Endothelial cell of umbilical vein (primary cell): ENCODE measurements around the gene PRAMEF5. TPM values are rescaled to one million over a fixed set of nuclear protein-coding genes. Genes with fewer than 3 reads are reported as not detected.
"Not testable (repeated sequence)": the region's sequence is repeated elsewhere in the genome, so short reads cannot be mapped to it uniquely, and the experiment has no call there.

Source experiments
- Bru-seq: library from RNA; stranded (reverse); fragments of 400-500 nt; gene quantifications from one replicate; lab custom pipeline; 2021; lab: Mats Ljungman, UMichigan
- BruChase-seq, 2 experiments: library from RNA; stranded (reverse); fragments of 400-500 nt; gene quantifications; one replicate each; lab custom pipeline; 2021; lab: Mats Ljungman, UMichigan
- BruUV-seq: library from RNA; stranded (reverse); fragments of 400-500 nt; replicated peaks from 2 replicates; lab custom pipeline; 2021; lab: Mats Ljungman, UMichigan
- CTCF ChIA-PET: fragments of 300-600, 350-600 bp; sonication (Branson Sonifier 250); formaldehyde crosslinking; loops from one replicate; lab custom pipeline; 2021; ENCODE audit warnings: antibody characterized with exemption, inconsistent platforms; lab: Charles Lee
- POLR2A ChIA-PET: fragments of 300-600, 350-600 bp; sonication (Branson Sonifier 250); formaldehyde crosslinking; loops from one replicate; lab custom pipeline; 2021; ENCODE audit warnings: antibody characterized with exemption, inconsistent platforms; lab: Charles Lee
- DNase-seq: peaks from one replicate; pipeline ENCODE4 v3.0.0-alpha.2; 2011; ENCODE audit warnings: low read depth, low spot score
- FAIRE-seq: peaks from 2 replicates; lab custom pipeline; 2011; peaks lifted over from hg19 to GRCh38; lab: Jason Lieb, UNC
- H2AFZ ChIP-seq: 2 replicates; pipeline ENCODE4 v1.6.0; 2012; ENCODE audit warnings: low read depth, low read length, control low read depth, inconsistent platforms
- H3K27ac ChIP-seq: 2 replicates; pipeline ENCODE4 v1.5.1; 2011; ENCODE audit warnings: low read depth, mild to moderate bottlenecking, control low read depth, low read length, moderate library complexity; ENCODE audit not compliant: insufficient read depth
- H3K27me3 ChIP-seq, 2 experiments: 2 replicates each; pipeline versions ENCODE4 v1.6.0 to v1.6.1; 2011; ENCODE audit warnings: low read length in 2 of 2, mixed read lengths in 1 of 2; ENCODE audit not compliant: control insufficient read depth in 2 of 2, insufficient read depth in 2 of 2
- H3K36me3 ChIP-seq, 2 experiments: 2 replicates in 1 of 2; 3 replicates in 1 of 2; pipeline ENCODE4 v1.5.1; 2011; ENCODE audit warnings: low read length in 2 of 2, mild to moderate bottlenecking in 1 of 2, moderate library complexity in 1 of 2; ENCODE audit not compliant: control insufficient read depth in 2 of 2, insufficient read depth in 2 of 2; ENCODE audit errors: extremely low read depth in 1 of 2
- H3K4me1 ChIP-seq: 3 replicates; pipeline ENCODE4 v1.5.1; 2011; ENCODE audit warnings: mild to moderate bottlenecking, low read length; ENCODE audit not compliant: control insufficient read depth, insufficient read depth; ENCODE audit errors: extremely low read depth
- H3K4me2 ChIP-seq: 2 replicates; pipeline ENCODE4 v1.6.1; 2011; ENCODE audit warnings: low read length, control low read depth, mixed read lengths; ENCODE audit not compliant: insufficient read depth
- H3K4me3 ChIP-seq, 3 experiments: fragments of 200-600 bp in 1 of 3; sonication (generic), shearing (Covaris generic) in 1 of 3; replicated peaks in 1 of 3; 2 replicates each; pipeline ENCODE4 v1.5.1; 2011 to 2016; ENCODE audit warnings: control low read depth in 3 of 3, low read length in 3 of 3, mild to moderate bottlenecking in 2 of 3, inconsistent platforms in 1 of 3, low read depth in 1 of 3, moderate library complexity in 1 of 3; ENCODE audit not compliant: insufficient read depth in 1 of 3
- H3K79me2 ChIP-seq: 2 replicates; pipeline ENCODE4 v1.6.0; 2012; ENCODE audit warnings: low read length, inconsistent platforms; ENCODE audit not compliant: control insufficient read depth, insufficient read depth
- H3K9ac ChIP-seq: replicated peaks from 2 replicates; pipeline ENCODE3; 2011; ENCODE audit warnings: low read length, control low read depth; ENCODE audit not compliant: insufficient read depth; ENCODE audit errors: extremely low read depth
- H3K9me1 ChIP-seq: replicated peaks from 3 replicates; pipeline ENCODE4 v1.6.0; 2011; ENCODE audit warnings: mild to moderate bottlenecking, low read length; ENCODE audit not compliant: control insufficient read depth, insufficient read depth; ENCODE audit errors: extremely low read depth
- H3K9me3 ChIP-seq: replicated peaks from 2 replicates; pipeline ENCODE4 v1.5.1; 2012; ENCODE audit warnings: low read length, inconsistent platforms; ENCODE audit not compliant: control insufficient read depth, insufficient read depth
- H4K20me1 ChIP-seq: replicated peaks from 2 replicates; pipeline ENCODE3; 2011; ENCODE audit warnings: mild to moderate bottlenecking, low read length; ENCODE audit not compliant: control insufficient read depth, insufficient read depth; ENCODE audit errors: extremely low read depth
- dilution Hi-C: fragments of 300-500 bp; cut with MboI; formaldehyde crosslinking; loops from one replicate; pipeline ENCODE4 v1.15.0; 2019; ENCODE audit warnings: low sequenced_read_pairs; ENCODE audit not compliant: extremely low pct_ligation_motif_present
- intact Hi-C: fragments of 100-400 bp; cut with micrococcal nuclease; formaldehyde crosslinking; loops from one replicate; pipeline ENCODE4 v1.10.0; 2022
- long read RNA-seq: library from polyadenylated mRNA; stranded (forward); transcript quantifications from one replicate; pipeline ENCODE4 v2.0.0, GENCODE V29; 2021
- polyA minus RNA-seq, 3 experiments: library from RNA; depleted of rRNA, polyadenylated mRNA; stranded (reverse); fragments of >200 nt; gene quantifications; 1 replicate in 1 of 3; 2 replicates in 2 of 3; pipeline ENCODE4 v1.2.3, GENCODE V29; 2011
- polyA plus RNA-seq, 4 experiments: library from polyadenylated mRNA; depleted of rRNA in 3 of 4; stranded (reverse) in 3 of 4; unstranded in 1 of 4; fragments of >200 nt; gene quantifications; 2 replicates each; pipeline versions ENCODE4 v1.2.1 to v1.2.3, GENCODE V29; 2011 to 2012; ENCODE audit warnings: missing spikeins in 1 of 4
- total RNA-seq: library from RNA; stranded (reverse); gene quantifications from 2 replicates; pipeline ENCODE4 v1.2.3, GENCODE V29; 2021

Gene PRAMEF5
- total RNA-seq (not detected in 2 replicates), polyA plus RNA-seq (not detected in 2 replicates), polyA minus RNA-seq (not detected in 2 replicates), Bru-seq, nascent RNA (not detected), BruChase-seq, experiment 1, labeled RNA remaining after a 6-hour chase (not detected), BruChase-seq, experiment 2, labeled RNA remaining after a 2-hour chase (not detected)
- not detected in 2 replicates for polyA plus RNA-seq (2011; cell fraction: cytosol; rRNA removed)
- polyA plus RNA-seq (2011; cell fraction: nucleus; rRNA removed), result not detected in 2 replicates
- not detected in 2 replicates for polyA plus RNA-seq (2012)
- not detected for polyA minus RNA-seq (2011; cell fraction: cytosol; rRNA and poly(A)+ RNA removed)
- not detected in 2 replicates for polyA minus RNA-seq (2011; cell fraction: nucleus; rRNA and poly(A)+ RNA removed)
- long read RNA-seq, result 0 reads

DNA sequence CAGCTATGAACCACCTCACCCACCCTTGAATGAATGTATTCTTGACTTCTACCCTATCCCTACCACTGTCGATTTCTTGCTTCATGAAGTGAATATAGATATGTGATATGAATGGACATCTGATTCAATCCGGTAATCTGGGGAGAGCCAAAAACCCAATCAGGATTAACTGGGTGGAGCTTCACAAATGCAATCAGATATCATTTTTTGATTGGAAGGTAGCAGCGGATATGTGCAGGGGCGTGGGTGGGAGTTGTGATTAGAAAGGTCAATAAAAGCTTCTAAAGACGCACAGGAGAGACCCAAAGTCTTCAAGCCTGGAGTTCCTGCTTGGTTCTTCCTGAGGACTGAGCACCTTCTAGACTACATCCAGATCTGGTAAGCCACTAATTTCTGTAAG is at the start of gene PRAMEF5:
PRAMEF5 (plus strand) TSS at position 301 of the 400 bp plus-strand sequence. CDS start 5,071 bp downstream, outside the sequence.
- BruUV-seq, H4K20me1 ChIP-seq, H3K79me2 ChIP-seq, H3K4me1 ChIP-seq, H3K4me2 ChIP-seq, POLR2A ChIA-PET, H3K9ac ChIP-seq, DNase-seq, H3K27me3 ChIP-seq, H3K36me3 ChIP-seq, H2AFZ ChIP-seq, dilution Hi-C loops, H3K9me3 ChIP-seq, CTCF ChIA-PET, H3K27ac ChIP-seq, FAIRE-seq, intact Hi-C loops, H3K9me1 ChIP-seq, H3K4me3 ChIP-seq: not testable (repeated sequence)

DNA sequence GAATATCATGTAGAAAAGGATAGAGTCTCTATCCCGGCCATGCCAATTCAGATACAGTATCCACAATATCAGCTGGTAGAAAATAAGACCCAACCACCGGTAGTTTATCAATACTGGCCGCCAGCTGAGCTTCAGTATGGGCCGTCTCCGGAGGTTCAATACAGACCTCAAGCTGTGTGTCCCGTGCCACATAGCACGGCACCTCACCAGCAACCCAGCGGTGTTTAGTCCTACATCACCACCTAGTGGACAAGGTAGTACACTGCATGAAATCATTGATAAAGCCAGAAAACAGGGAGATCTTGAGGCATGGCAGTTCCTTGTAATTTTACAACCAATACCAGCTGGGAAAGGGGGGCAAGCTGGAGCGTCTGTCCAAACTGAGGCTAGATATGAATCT is 45.3 kb upstream of the PRAMEF5 start:
- H3K36me3 ChIP-seq, H2AFZ ChIP-seq, H3K27ac ChIP-seq, H4K20me1 ChIP-seq, H3K4me3 ChIP-seq, H3K9me3 ChIP-seq, H3K9ac ChIP-seq, DNase-seq, H3K9me1 ChIP-seq, FAIRE-seq, H3K79me2 ChIP-seq, H3K4me2 ChIP-seq, BruUV-seq, dilution Hi-C loops, H3K27me3 ChIP-seq, POLR2A ChIA-PET, CTCF ChIA-PET, intact Hi-C loops, H3K4me1 ChIP-seq: not testable (repeated sequence)

DNA sequence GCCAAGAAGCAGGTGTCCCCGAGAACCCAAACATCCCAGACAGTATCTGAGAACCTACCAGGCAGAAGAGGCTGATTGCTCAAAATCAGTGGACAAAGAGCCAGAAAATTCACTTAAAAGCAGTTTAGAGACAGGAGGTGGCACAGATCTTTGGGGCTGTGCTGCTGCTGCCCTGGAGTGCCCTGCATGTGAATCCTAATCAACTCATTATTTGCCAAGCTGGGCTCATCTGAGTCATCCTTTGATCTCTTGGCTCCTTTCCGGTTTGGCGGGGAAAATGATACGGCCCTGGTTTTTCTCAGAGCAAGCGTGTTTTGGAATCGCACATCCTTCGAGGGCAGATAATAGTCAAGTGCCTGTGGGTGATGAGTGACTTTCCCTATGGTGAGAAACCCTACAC is 37.4 kb upstream of the PRAMEF5 start:
- CTCF ChIA-PET, FAIRE-seq, dilution Hi-C loops: not testable (repeated sequence)

DNA sequence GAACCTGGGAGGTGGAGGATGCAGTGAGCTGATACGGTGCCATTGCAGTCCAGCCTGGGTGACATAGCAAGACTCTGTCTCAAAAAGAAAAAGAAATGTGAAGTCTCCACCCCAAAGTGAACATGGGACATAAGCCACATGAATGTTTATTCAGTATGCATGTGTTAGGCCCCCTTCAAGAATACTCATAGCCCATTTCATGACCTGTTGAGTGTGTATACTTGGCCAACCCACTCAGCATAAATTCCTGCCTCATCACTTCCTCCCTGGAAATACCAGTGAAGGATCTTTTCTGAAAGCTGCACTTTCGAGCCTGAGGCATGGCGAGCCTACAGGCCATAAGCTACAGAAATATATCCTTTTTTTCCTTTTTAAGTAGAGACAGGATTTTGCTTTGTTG is 34.8 kb upstream of the PRAMEF5 start:
- H4K20me1 ChIP-seq, H3K9me3 ChIP-seq, H3K4me1 ChIP-seq, H3K27ac ChIP-seq, BruUV-seq, H3K79me2 ChIP-seq, H3K36me3 ChIP-seq, POLR2A ChIA-PET, CTCF ChIA-PET, H2AFZ ChIP-seq, H3K4me3 ChIP-seq, H3K27me3 ChIP-seq, intact Hi-C loops, FAIRE-seq, H3K9ac ChIP-seq, H3K4me2 ChIP-seq, H3K9me1 ChIP-seq, DNase-seq, dilution Hi-C loops: not testable (repeated sequence)

More for the DNA sequence above, 37.4 kb upstream of the PRAMEF5 start:
- H3K9ac ChIP-seq, H3K9me3 ChIP-seq, H3K36me3 ChIP-seq, H3K4me1 ChIP-seq, H4K20me1 ChIP-seq, H2AFZ ChIP-seq, H3K79me2 ChIP-seq, H3K9me1 ChIP-seq, DNase-seq, H3K27ac ChIP-seq, BruUV-seq, H3K4me2 ChIP-seq, POLR2A ChIA-PET, H3K27me3 ChIP-seq, H3K4me3 ChIP-seq, intact Hi-C loops: not testable (repeated sequence)
